C4-2B (cell line): ENCODE measurements around the gene TOM1L2.

ENCODE experiments used
- H3K27ac ChIP-seq: fragments of 450-650 bp; 2 replicates; pipeline ENCODE4 v1.5.1; 2017
- CTCF ChIP-seq: fragments of 450-650 bp; conservative IDR thresholded peaks from 2 replicates; pipeline ENCODE4 v1.5.1; 2017; ENCODE audit warnings: mild to moderate bottlenecking
- ZFX ChIP-seq: fragments of 450-650 bp; IDR thresholded peaks from 2 replicates; pipeline ENCODE4 v1.6.1; 2017

Gene TOM1L2

GRCh38 chr17:17981330-17981729 lies 9.1 kb upstream of the TOM1L2 start:
- H3K27ac ChIP-seq = no peak overlapping the region
- TF ChIP-seq CTCF = no peak
- no peak for TF ChIP-seq ZFX

GRCh38 chr17:17979778-17980177 lies 7.6 kb upstream of the TOM1L2 start:
- peak overlapping the region; percentile 24 for H3K27ac ChIP-seq
- no peak for TF ChIP-seq ZFX
- TF ChIP-seq CTCF = no peak

- TF ChIP-seq CTCF (no peak), ZFX (no peak)
- H3K27ac ChIP-seq = peak overlapping the region; percentile 24
These were observed 6.6 kb upstream of the TOM1L2 start for GRCh38 chr17:17978481-17979424.

- TF ChIP-seq CTCF (no peak), ZFX (no peak)
- H3K27ac ChIP-seq = no peak overlapping the region
These were observed 4.9 kb upstream of the TOM1L2 start for GRCh38 chr17:17976931-17977570.

- TF ChIP-seq CTCF (no peak), ZFX (no peak)
- no peak overlapping the region for H3K27ac ChIP-seq
These were observed 3.2 kb upstream of the TOM1L2 start for GRCh38 chr17:17975436-17975835.

GRCh38 chr17:17972952-17973254 lies 703 bp upstream of the TOM1L2 start:
- no peak overlapping the region for H3K27ac ChIP-seq
- TF ChIP-seq CTCF (no peak), ZFX (no peak)

- peak overlapping the region; percentile 65 for H3K27ac ChIP-seq
- TF ChIP-seq CTCF (no peak), ZFX (no peak)
These were observed 622 bp downstream of the TOM1L2 start for GRCh38 chr17:17971431-17972125.
